Gastroesophageal sphincter (tissue), 4 donors: ENCODE data around the gene SORCS3. TPM values are rescaled to one million over a fixed set of nuclear protein-coding genes. Genes with fewer than 3 reads are reported as not detected.

ENCODE experiments used
- ATAC-seq: fragments of 150-250 bp; one replicate; pipeline ENCODE4 v1.9.1; 2016; ENCODE audit warnings: mild to moderate bottlenecking, moderate library complexity
- H3K27ac ChIP-seq, 4 donors: fragments of 200-600 bp; sonication (generic) in 3 of 4; 1 replicate in 3 of 4; 2 replicates in 1 of 4; pipeline ENCODE4 v1.5.1; 2016 to 2019
- H3K27me3 ChIP-seq: fragments of 200-600 bp; sonication (generic); one replicate; pipeline ENCODE4 v1.5.1; 2019
- H3K36me3 ChIP-seq, 2 donors: fragments of 200-600 bp; sonication (generic); one replicate each; pipeline ENCODE4 v1.5.1; 2019; ENCODE audit warnings: control low read depth in 1 of 2
- H3K4me1 ChIP-seq, 3 donors: fragments of 200-600 bp; sonication (generic); 1 replicate in 2 of 3; 2 replicates in 1 of 3; pipeline ENCODE4 v1.5.1; 2016 to 2019; ENCODE audit warnings: control low read depth in 2 of 3
- H3K4me3 ChIP-seq, 2 donors: fragments of 200-600 bp; sonication (generic); one replicate each; pipeline ENCODE4 v1.5.1; 2019; ENCODE audit warnings: mild to moderate bottlenecking in 1 of 2, moderate library complexity in 1 of 2
- H3K9me3 ChIP-seq, 3 donors: fragments of 200-600 bp; sonication (generic); one replicate each; pipeline ENCODE4 v1.5.1; 2017 to 2019; ENCODE audit warnings: control low read depth in 2 of 3
- CTCF ChIP-seq, 4 experiments: fragments of 200-600 bp in 2 of 4; fragments of 450-650 bp in 2 of 4; sonication (generic) in 1 of 4; IDR thresholded peaks; one replicate each; pipeline ENCODE4 v1.5.1; 2017 to 2019; ENCODE audit warnings: antibody characterized with exemption in 4 of 4, mild to moderate bottlenecking in 2 of 4, moderate library complexity in 2 of 4
- EP300 ChIP-seq: sonication (generic); formaldehyde crosslinking; IDR thresholded peaks from one replicate; pipeline ENCODE4 v1.6.1; 2017; ENCODE audit warnings: antibody characterized with exemption, mild to moderate bottlenecking
- POLR2A ChIP-seq, 2 donors: fragments of 450-650 bp; IDR thresholded peaks; one replicate each; pipeline ENCODE4 v1.6.1; 2017; ENCODE audit warnings: antibody characterized with exemption in 2 of 2, mild to moderate bottlenecking in 2 of 2, moderate library complexity in 1 of 2
- POLR2AphosphoS5 ChIP-seq: sonication (generic); formaldehyde crosslinking; IDR thresholded peaks from one replicate; pipeline ENCODE4 v1.6.1; 2017; ENCODE audit warnings: antibody characterized with exemption
- WGBS, 2 donors: methylation state at CpG; one replicate each; pipeline ENCODE4 v1.1.5; 2018; ENCODE audit warnings: low coverage in 1 of 2; 5-methylcytosine and 5-hydroxymethylcytosine counted together
- total RNA-seq, 4 donors: library from RNA; depleted of rRNA; stranded (reverse); fragments of >200 nt; gene quantifications; one replicate each; pipeline ENCODE4 v1.1.0, GENCODE V29; 2016

SORCS3 gene
- total RNA-seq, 4 donors from 2014 or later, result 0.31 to 1.3 (median 0.69) TPM; not detected in 1

GRCh38 chr10:104664205-104664604 lies 23.1 kb downstream of the SORCS3 start:
- ATAC-seq, result no peak
- Histone ChIP-seq H3K27ac (no peak overlapping the region), H3K9me3 (no peaks in the 10 kb centered on the region), H3K27me3 (no peaks in the 10 kb centered on the region), H3K36me3 (no peaks in the 10 kb centered on the region), H3K4me1 (no peaks in the 10 kb centered on the region), H3K4me3 (no peak overlapping the region)
- WGBS, 2 donors, result 75% methylated on average over 5 of the region's 5 CpGs
- TF ChIP-seq CTCF (IDR thresholded peaks at IDR 0.05) (no peak), EP300 (no peak), POLR2AphosphoS5 (no peak), POLR2A (IDR thresholded peaks at IDR 0.05) (no peak)

GRCh38 chr10:104665174-104665573 lies 24.1 kb downstream of the SORCS3 start:
- no peaks in the 10 kb centered on the region for H3K36me3 ChIP-seq
- peaks cover 0 to under 1% (median 0%) of the 10 kb centered on the region in 3 donors for H3K9me3 ChIP-seq
- H3K27me3 ChIP-seq, result no peaks in the 10 kb centered on the region
- no peaks in the 10 kb centered on the region for H3K4me1 ChIP-seq
- ATAC-seq, result no peak
- no peak for TF ChIP-seq EP300
- no peak for TF ChIP-seq POLR2A (IDR thresholded peaks at IDR 0.05)
- TF ChIP-seq POLR2AphosphoS5, result no peak
- no peak for TF ChIP-seq CTCF (IDR thresholded peaks at IDR 0.05)
- H3K4me3 ChIP-seq, result no peak overlapping the region
- WGBS, 2 donors, result 78 to 84% methylated on average over 4 of the region's 4 CpGs
- H3K27ac ChIP-seq, result no peak overlapping the region

- no peak overlapping the region for H3K27ac ChIP-seq
- H3K4me1 ChIP-seq, result no peaks in the 10 kb centered on the region
- 83 to 91% methylated on average over 3 to 4 of the region's 5 CpGs for WGBS, 2 donors
- TF ChIP-seq POLR2A (IDR thresholded peaks at IDR 0.05) (no peak), CTCF (IDR thresholded peaks at IDR 0.05) (no peak), POLR2AphosphoS5 (no peak), EP300 (no peak)
- no peak for ATAC-seq
- H3K36me3 ChIP-seq, result no peaks in the 10 kb centered on the region
- no peaks in the 10 kb centered on the region for H3K27me3 ChIP-seq
- no peak overlapping the region for H3K4me3 ChIP-seq
- H3K9me3 ChIP-seq, result peaks cover 0 to 6% (median 0%) of the 10 kb centered on the region in 3 donors
These were observed 25.0 kb downstream of the SORCS3 start for GRCh38 chr10:104666106-104666505.

- no peak for TF ChIP-seq POLR2AphosphoS5
- no peak for TF ChIP-seq EP300
- TF ChIP-seq POLR2A (IDR thresholded peaks at IDR 0.05), result no peak
- TF ChIP-seq CTCF (IDR thresholded peaks at IDR 0.05), result no peak
- WGBS, 2 donors, result 80% methylated on average over 1 of the region's 1 CpG; no CpG with 5 or more reads in 1 of the 2 donors
- Histone ChIP-seq H3K27ac (no peak overlapping the region), H3K4me1 (peaks cover 0 to 9% (median 0%) of the 10 kb centered on the region in 3 donors), H3K4me3 (no peak overlapping the region), H3K36me3 (no peaks in the 10 kb centered on the region), H3K27me3 (peaks cover 10% of the 10 kb centered on the region), H3K9me3 (peaks cover 0 to 14% (median 0%) of the 10 kb centered on the region in 3 donors)
- ATAC-seq, result no peak
These were observed 35.8 kb downstream of the SORCS3 start for GRCh38 chr10:104676874-104677273.

GRCh38 chr10:104678658-104679057 lies 37.6 kb downstream of the SORCS3 start:
- no peak for ATAC-seq
- H3K27me3 ChIP-seq, result peaks cover 19% of the 10 kb centered on the region
- H3K4me3 ChIP-seq, result no peak overlapping the region
- peaks cover 0 to 9% (median 0%) of the 10 kb centered on the region in 3 donors for H3K4me1 ChIP-seq
- peaks cover 0 to 4% (median 0%) of the 10 kb centered on the region in 3 donors for H3K9me3 ChIP-seq
- H3K36me3 ChIP-seq, result no peaks in the 10 kb centered on the region
- no peak overlapping the region for H3K27ac ChIP-seq
- no peak for TF ChIP-seq POLR2A (IDR thresholded peaks at IDR 0.05)
- no peak for TF ChIP-seq EP300
- TF ChIP-seq POLR2AphosphoS5, result no peak
- no peak for TF ChIP-seq CTCF (IDR thresholded peaks at IDR 0.05)
